AG10803 (cell line): ENCODE results near the gene GRID2.

Experiments
- DNase-seq: peaks from one replicate; pipeline ENCODE4 v3.0.0; 2010; ENCODE audit warnings: low read depth
- H3K4me3 ChIP-seq: 2 replicates; pipeline ENCODE4 v1.5.1; 2011; ENCODE audit warnings: mild to moderate bottlenecking, low read length, control low read depth
- CTCF ChIP-seq: conservative IDR thresholded peaks from 2 replicates; pipeline ENCODE4 v1.5.1; 2011; ENCODE audit warnings: mild to moderate bottlenecking, low read length, control low read depth, inconsistent platforms

The GRID2 gene

GRCh38 chr4:93416344-93417128, 1112.8 kb downstream of the GRID2 start:
- DNase-seq = no peak
- TF ChIP-seq CTCF = no peak
- H3K4me3 ChIP-seq = no peak overlapping the region

- no peak overlapping the region for H3K4me3 ChIP-seq
- TF ChIP-seq CTCF = no peak
- no peak for DNase-seq
These were observed 1127.6 kb downstream of the GRID2 start for GRCh38 chr4:93431371-93431770.

- no peak for TF ChIP-seq CTCF
- no peak overlapping the region for H3K4me3 ChIP-seq
- no peak for DNase-seq
These were observed 1130.1 kb downstream of the GRID2 start for GRCh38 chr4:93433840-93434239.

GRCh38 chr4:93436000-93436626, 1132.3 kb downstream of the GRID2 start:
- H3K4me3 ChIP-seq = no peak overlapping the region
- no peak for DNase-seq
- TF ChIP-seq CTCF = no peak

- H3K4me3 ChIP-seq = no peak overlapping the region
- TF ChIP-seq CTCF = no peak
- DNase-seq = no peak
These were observed 1134.2 kb downstream of the GRID2 start for GRCh38 chr4:93437991-93438390.

GRCh38 chr4:93444860-93445259, 1141.1 kb downstream of the GRID2 start:
- TF ChIP-seq CTCF = no peak
- H3K4me3 ChIP-seq = no peak overlapping the region
- no peak for DNase-seq

GRCh38 chr4:93446038-93446437, 1142.3 kb downstream of the GRID2 start:
- no peak for TF ChIP-seq CTCF
- no peak overlapping the region for H3K4me3 ChIP-seq
- DNase-seq = no peak
